ENCODE measurements around the gene HNRNPAB.
"Not testable (repeated sequence)": the region's sequence is repeated elsewhere in the genome, so short reads cannot be mapped to it uniquely, and the experiment has no call there.

Gene HNRNPAB

DNA sequence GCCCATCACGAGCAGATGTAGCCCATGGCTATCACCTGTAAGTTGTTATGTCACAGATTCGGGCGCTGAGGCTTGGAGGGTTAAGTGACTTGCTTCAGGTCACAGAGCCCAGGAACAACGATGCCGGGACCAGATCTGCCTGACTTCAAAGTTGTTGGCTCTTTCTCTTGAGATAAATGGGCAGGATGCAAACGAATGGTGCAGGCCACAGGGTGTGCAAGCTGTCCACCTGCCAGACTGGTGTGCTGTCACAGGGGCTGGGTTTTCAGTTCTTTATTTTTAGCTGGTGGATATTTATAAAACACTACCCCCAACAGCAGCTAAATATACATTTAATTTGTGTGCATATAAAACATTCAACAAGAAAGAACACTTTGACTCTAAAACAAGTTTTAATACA is 45.9 kb downstream of the HNRNPAB start:
- H3K4me3 ChIP-seq (ENCODE audit: low read length), result no peak overlapping the region
- DNase-seq (ENCODE audit: low read depth), result no peak
- TF ChIP-seq, protein P1, sequence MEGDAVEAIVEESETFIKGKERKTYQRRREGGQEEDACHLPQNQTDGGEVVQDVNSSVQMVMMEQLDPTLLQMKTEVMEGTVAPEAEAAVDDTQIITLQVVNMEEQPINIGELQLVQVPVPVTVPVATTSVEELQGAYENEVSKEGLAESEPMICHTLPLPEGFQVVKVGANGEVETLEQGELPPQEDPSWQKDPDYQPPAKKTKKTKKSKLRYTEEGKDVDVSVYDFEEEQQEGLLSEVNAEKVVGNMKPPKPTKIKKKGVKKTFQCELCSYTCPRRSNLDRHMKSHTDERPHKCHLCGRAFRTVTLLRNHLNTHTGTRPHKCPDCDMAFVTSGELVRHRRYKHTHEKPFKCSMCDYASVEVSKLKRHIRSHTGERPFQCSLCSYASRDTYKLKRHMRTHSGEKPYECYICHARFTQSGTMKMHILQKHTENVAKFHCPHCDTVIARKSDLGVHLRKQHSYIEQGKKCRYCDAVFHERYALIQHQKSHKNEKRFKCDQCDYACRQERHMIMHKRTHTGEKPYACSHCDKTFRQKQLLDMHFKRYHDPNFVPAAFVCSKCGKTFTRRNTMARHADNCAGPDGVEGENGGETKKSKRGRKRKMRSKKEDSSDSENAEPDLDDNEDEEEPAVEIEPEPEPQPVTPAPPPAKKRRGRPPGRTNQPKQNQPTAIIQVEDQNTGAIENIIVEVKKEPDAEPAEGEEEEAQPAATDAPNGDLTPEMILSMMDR (conservative IDR thresholded peaks at IDR 0.05; ENCODE audit: low read depth, low read length), result no peak

DNA sequence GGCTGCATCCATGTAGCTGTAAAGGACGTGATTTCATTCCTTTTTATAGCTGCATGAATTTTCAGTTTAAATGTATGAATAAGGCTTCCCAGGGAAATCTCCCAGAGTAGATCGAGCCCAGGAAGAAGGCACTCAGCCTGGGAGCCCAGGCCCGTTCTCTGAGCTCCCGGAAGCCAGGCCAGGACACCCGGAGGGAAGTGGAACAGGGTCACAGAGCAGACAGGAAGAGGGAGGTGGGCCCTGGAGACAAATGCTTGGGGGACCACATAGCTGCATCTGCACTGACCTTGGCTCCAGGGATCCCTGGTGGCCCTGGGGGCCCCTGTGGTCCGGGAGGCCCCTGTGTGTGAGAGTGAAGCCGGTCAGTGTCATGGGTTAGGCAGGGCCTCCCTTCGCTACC is 47.9 kb downstream of the HNRNPAB start:
- no peak for DNase-seq (ENCODE audit: low read depth)
- TF ChIP-seq, protein P1 (conservative IDR thresholded peaks at IDR 0.05; ENCODE audit: low read depth, low read length), result no peak

DNA sequence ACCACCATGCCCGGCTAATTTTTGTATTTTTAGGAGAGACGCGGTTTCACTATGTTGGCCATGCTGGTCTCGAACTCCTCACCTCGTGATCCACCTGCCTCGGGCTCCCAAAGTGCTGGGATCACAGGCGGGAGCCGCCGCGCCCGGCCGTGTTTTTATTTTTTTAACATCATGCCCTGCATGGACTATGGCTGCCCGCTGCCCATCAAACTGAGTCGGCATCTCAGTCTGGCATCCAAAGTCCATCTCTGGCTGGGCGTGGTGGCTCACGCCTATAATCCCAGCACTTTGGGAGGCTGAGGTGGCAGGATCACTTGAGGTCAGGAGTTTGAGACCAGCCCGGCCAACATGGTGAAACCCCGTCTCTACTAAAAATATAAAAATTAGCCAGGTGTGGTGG is 49.3 kb downstream of the HNRNPAB start:
- not testable (repeated sequence) for H3K4me3 ChIP-seq (ENCODE audit: low read length); DNase-seq (ENCODE audit: low read depth)

More for the DNA sequence above, 47.9 kb downstream of the HNRNPAB start:
- H3K4me3 ChIP-seq (ENCODE audit: low read length), result no peak overlapping the region

DNA sequence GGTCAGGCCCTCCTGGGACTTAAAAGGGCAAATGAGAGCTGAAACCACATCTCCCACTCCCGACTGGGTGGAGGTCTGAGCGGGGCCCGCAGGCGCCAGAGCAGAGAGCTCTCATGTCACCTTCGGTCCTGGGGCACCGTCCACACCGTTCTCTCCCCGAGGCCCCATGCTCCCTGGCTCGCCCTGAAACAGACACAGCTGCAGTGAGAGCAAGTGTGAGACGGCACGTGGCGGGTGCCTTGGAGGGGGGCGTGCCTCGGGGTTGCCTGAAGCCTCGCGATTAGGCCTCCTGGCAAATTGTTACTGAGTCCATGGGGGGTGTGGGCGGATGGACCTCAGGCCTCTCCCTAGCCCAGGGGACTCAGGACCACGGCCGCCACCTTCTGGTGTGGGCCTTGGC is 52.4 kb downstream of the HNRNPAB start:
- H3K4me3 ChIP-seq (ENCODE audit: low read length), result no peak overlapping the region
- no peak for DNase-seq (ENCODE audit: low read depth)
- TF ChIP-seq, protein P1 (conservative IDR thresholded peaks at IDR 0.05; ENCODE audit: low read depth, low read length), result no peak

DNA sequence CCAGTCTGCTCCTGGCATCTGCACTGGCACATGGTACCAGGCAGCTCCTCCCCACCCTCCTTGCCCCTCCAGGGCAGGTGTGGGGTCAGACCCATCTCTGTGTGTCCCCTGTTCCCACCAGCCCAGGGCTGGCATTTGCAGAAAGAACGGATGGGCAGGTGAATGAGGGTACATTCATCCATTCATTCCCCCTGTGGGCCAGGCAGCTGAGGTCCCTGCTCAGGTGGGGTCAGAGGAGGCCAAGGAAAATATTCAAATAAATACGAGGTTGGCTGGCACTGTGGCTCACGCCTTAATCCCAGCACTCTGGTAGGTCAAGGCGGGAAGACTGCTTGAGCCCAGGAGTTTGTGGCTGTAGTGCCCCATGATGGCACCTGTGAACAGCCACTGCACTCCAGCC is 53.3 kb downstream of the HNRNPAB start:
- TF ChIP-seq, protein P1 (conservative IDR thresholded peaks at IDR 0.05; ENCODE audit: low read depth, low read length), result no peak
- no peak for DNase-seq (ENCODE audit: low read depth)
- H3K4me3 ChIP-seq (ENCODE audit: low read length), result no peak overlapping the region

DNA sequence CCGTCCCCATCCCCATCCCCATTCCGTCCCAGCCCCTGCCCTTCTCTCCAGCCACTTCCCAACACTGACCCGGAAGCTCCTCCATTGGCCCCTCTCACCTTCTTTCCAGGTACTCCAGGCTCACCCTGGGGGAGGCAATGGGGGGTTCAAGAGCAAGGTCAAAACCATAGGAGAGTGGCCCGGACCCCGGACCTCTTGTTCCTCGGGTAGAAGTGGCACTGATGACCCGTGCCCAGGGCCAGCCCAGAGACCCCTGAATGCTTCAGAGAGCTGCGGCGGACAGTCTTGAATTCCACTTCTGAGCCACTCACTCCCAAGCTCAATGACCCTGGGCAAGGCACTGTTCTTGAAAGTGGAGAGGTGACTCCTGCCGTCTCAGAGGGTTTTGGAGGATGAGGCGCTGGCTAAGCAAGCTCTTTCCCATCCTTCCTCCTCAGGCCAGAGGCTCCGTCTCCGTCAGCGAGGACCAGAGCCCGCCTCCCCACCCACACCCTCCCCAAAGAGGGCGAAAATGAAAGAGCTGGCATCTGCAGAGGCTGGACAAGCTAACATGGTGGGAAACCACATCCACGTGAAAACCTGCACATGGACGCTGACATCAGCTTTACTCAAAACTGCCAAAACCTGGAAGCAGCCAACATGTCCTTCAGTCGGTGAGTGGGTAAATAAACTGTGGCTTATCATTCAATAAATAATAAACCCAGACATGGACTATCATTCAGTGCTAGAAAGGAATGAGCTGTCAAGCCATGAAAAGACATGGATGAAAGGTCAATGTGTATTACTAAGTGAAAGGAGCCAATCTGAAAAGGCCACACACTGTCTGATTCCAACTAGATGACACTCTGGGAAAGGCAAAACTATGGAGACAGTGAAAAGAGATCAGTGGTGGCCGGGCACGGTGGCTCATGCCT is 55.5 kb downstream of the HNRNPAB start:
- no peak for DNase-seq (ENCODE audit: low read depth)
- no peak overlapping the region for H3K4me3 ChIP-seq (ENCODE audit: low read length)
- TF ChIP-seq, protein P1 (conservative IDR thresholded peaks at IDR 0.05; ENCODE audit: low read depth, low read length), result no peak

Measured in retinal pigment epithelial cell (primary cell).